ENCODE data around the gene ITGA6.
A peak's percentile ranks its signal among the peaks of the same experiment; 100 is the strongest.

DNA sequence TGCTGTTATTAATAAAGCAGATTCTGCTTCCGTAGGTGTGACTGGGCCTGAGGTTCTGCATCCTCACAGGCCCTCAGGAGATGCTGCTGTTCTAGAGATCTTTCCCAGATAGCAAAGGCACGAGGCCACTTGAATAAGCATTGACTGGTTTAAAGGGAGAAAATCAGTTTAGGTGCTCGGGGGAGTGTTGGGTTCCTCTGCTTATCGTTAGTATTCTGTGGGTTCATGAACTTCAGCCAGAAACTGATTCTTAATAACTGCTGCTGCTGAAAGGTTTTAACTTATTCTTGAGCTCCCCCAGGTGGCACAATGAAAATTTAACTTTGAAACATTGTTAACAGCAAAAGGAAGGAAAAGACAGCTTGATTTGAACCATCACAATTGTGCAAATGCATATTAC is 56.9 kb downstream of the ITGA6 start:
- TF ChIP-seq POLR2A (IDR thresholded peaks at IDR 0.05), result no peak
- TF ChIP-seq CTCF (IDR thresholded peaks at IDR 0.05), result peak; percentile 9 to 35 (median 24)
